GM12864 (cell line): ENCODE results near the gene LYRM9.
"Not testable (repeated sequence)": the region's sequence is repeated elsewhere in the genome, so short reads cannot be mapped to it uniquely, and the experiment has no call there.

ENCODE experiments used
- DNase-seq: peaks from one replicate; pipeline ENCODE4 v3.0.0-alpha.2; 2011; ENCODE audit warnings: low read depth
- H3K4me3 ChIP-seq: 2 replicates; pipeline ENCODE4 v1.5.1; 2011; ENCODE audit warnings: mild to moderate bottlenecking, low read depth, low read length, control low read depth
- TF ChIP-seq, protein P1 (sequence below): IDR thresholded peaks from 2 replicates; pipeline ENCODE4 v1.5.1; 2011; ENCODE audit warnings: low read depth, mild to moderate bottlenecking, moderate library complexity, low read length, control low read depth, inconsistent platforms; ENCODE audit errors: missing control alignments

Gene LYRM9

GRCh38 chr17:27891841-27892240 lies 1.3 kb downstream of the LYRM9 start:
- H3K4me3 ChIP-seq, result no peak overlapping the region
- TF ChIP-seq, protein P1, sequence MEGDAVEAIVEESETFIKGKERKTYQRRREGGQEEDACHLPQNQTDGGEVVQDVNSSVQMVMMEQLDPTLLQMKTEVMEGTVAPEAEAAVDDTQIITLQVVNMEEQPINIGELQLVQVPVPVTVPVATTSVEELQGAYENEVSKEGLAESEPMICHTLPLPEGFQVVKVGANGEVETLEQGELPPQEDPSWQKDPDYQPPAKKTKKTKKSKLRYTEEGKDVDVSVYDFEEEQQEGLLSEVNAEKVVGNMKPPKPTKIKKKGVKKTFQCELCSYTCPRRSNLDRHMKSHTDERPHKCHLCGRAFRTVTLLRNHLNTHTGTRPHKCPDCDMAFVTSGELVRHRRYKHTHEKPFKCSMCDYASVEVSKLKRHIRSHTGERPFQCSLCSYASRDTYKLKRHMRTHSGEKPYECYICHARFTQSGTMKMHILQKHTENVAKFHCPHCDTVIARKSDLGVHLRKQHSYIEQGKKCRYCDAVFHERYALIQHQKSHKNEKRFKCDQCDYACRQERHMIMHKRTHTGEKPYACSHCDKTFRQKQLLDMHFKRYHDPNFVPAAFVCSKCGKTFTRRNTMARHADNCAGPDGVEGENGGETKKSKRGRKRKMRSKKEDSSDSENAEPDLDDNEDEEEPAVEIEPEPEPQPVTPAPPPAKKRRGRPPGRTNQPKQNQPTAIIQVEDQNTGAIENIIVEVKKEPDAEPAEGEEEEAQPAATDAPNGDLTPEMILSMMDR, result no peak
- no peak for DNase-seq

DNA sequence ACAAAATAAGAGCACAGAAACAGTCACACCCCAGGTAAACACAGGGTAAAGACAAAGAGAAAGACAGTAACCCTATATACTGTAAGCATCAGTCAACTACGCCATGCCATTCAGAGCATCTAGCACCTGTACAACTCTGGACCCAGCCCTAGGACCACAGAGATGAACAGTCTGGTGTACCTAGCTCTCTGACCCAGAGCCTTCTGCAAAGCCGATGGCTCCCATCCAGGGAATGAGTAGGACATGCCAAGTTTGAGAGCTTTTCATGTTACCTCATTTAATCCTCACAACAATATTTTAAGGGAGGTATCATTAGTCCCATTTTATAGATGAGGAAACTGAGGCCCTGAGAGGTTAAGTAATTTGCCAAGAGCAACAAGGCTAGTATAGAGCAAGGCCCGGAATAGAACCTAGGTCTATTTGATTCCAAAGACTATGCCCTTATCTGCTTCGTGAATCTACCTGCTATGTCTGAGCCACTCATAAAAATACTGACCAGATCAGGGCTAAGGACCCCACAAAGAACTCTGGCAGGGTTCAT lies 3.4 kb downstream of the LYRM9 start:
- TF ChIP-seq, protein P1, result no peak
- no peak for DNase-seq
- H3K4me3 ChIP-seq, result no peak overlapping the region

DNA sequence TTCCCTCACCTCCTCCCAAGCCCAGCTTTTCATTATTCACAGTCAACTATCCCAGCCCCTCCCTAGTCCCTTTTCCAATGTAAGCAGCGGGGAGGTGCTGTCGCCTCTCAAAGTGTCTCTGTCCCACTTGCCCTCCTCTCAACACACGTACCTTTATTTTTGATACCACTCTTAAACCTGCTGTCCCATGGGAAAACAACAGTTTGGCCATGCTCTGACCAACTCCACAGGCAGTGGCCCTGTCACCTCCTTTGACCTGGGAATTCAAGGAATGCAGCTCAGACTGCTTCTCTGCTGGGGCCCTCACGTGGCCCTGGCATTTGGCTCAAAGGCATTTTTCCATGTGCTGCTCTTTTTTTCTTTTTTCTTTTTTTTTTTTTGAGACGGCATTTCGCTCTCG lies 4.2 kb downstream of the LYRM9 start:
- DNase-seq, result no peak
- no peak overlapping the region for H3K4me3 ChIP-seq
- TF ChIP-seq, protein P1, result no peak

GRCh38 chr17:27888067-27888466 lies 5.1 kb downstream of the LYRM9 start:
- no peak overlapping the region for H3K4me3 ChIP-seq
- TF ChIP-seq, protein P1, result no peak
- DNase-seq, result no peak

GRCh38 chr17:27886348-27886906 lies 6.7 kb downstream of the LYRM9 start:
- not testable (repeated sequence) for H3K4me3 ChIP-seq, DNase-seq

- H3K4me3 ChIP-seq, result no peak overlapping the region
- TF ChIP-seq, protein P1, result no peak
- no peak for DNase-seq
Measured at GRCh38 chr17:27882162-27882840, 10.9 kb downstream of the LYRM9 start.

GRCh38 chr17:27879987-27880608 lies 13.1 kb downstream of the LYRM9 start:
- TF ChIP-seq, protein P1, result peak; percentile 94
- DNase-seq, result peak; percentile 26
- H3K4me3 ChIP-seq, result no peak overlapping the region
